NCI-H2029 treated with DMSO at 0.1 percent for 48 hours (cell line): ENCODE measurements around the gene HMG20B.

Experiments
- DNase-seq: peaks from one replicate; lab custom pipeline; 2025; lab: John Stamatoyannopoulos, UW

Gene HMG20B

GRCh38 chr19:3608079-3608641 lies 35.4 kb downstream of the HMG20B start:
- no peak for DNase-seq

- DNase-seq = no peak
Measured at GRCh38 chr19:3608750-3609322, 36.1 kb downstream of the HMG20B start.

DNA sequence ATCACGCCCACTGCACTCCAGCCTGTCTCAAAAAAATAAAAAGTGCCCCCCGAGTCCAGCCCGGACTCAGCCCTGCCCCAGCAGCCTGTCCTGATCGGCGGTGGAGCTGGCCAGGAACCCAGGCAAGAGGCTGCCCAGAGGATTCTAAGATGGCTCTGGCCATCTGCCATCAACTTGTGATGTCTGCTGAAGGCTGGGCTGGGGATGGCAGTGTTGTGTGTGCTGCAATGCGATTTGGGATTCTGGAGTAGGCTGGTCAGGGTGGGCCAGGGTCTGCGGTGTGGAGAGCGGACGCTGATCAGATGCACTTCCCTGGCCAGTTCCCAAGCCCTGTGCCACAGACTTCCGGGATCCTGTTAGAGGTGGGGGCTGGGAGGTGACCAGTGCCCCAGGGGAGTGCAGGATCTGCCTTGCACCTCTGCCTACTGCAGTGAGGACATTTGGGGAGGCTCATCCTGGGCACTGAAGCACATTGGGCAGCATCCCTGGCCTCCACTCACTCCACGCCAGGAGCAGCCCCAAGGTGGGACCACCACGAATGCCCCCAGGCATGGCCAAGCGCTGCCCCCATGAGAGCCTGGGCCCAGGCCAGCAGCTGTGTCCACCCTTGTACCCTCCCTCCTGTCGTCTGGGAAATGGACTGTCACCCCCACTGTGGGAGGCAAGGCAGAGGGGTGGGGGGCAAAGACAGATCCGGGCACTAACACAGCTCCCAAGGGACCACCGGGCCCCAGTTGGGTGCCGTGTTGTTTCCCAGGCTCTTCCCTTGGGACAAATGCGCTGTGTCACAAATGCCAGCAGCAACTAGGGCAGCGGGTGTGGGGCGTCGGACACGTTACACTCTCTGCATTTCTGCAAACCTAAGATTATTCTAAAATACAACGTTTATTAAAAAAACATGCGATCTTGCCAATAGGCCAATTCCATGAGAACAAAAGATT lies 37.3 kb downstream of the HMG20B start:
- DNase-seq = no peak

GRCh38 chr19:3610745-3611717 lies 38.3 kb downstream of the HMG20B start:
- DNase-seq = no peak

- no peak for DNase-seq
Measured at GRCh38 chr19:3611841-3612240, 39.1 kb downstream of the HMG20B start.

DNA sequence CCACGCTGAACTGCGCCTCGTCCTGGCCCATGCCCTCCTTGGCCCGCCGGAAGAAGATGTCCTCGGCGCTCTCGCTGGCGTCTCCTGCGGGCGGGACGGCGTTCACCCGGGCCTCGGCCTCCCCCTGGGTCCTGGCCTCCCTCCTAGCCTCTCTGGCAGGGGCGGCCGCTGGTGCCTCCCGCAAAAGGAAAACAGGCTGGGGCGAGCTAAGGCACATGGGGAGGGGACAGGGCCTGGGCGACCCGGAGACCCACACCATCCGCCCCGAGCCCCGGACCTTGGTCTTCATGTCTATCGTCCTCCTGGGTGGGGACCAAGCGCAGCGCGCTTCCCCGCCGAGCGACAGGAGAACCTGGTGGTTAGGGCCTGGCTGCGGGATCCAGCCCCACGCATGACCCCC lies 39.6 kb downstream of the HMG20B start:
- no peak for DNase-seq

DNA sequence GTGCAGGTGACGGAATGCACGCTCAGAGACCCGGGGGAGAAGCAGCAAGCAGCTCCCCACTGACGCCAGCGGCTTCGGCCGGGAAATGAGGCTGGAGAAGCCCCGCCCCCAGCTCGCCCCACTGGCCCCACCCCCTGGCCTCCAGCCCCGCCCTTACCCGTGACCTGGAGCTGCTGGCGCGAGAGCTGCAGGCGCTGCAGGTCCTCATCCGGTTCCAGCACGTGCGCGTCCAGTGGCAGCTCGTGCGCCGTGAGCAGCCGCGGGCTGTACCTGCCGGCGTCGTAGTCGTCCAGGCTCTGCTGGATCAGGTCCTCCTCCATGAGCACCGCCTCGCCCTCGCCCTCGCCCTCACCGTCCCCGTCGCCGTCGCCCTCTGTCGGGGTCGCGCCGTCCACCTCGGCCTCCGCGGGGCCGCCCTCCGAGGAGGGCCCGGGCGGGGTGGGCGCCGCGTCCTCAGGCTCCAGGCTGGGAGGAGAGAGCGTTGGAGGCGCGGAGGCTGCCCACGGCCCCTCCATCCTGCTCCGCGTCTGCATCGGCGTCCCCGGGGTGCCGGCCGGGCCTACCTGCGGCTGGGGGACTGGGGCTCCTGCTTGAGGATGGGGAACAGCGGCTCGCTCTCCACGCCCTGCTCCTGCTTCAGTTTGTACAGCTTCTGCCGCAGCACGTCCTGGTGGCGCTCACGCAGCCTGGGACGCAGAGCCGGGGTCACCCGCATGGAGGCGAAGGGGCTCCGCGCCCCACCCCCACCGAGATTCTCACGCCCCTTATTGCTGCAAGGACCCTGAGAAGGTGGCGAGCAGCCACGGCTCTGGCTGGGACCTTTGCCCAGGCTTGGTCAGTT lies 40.4 kb downstream of the HMG20B start:
- no peak for DNase-seq

DNA sequence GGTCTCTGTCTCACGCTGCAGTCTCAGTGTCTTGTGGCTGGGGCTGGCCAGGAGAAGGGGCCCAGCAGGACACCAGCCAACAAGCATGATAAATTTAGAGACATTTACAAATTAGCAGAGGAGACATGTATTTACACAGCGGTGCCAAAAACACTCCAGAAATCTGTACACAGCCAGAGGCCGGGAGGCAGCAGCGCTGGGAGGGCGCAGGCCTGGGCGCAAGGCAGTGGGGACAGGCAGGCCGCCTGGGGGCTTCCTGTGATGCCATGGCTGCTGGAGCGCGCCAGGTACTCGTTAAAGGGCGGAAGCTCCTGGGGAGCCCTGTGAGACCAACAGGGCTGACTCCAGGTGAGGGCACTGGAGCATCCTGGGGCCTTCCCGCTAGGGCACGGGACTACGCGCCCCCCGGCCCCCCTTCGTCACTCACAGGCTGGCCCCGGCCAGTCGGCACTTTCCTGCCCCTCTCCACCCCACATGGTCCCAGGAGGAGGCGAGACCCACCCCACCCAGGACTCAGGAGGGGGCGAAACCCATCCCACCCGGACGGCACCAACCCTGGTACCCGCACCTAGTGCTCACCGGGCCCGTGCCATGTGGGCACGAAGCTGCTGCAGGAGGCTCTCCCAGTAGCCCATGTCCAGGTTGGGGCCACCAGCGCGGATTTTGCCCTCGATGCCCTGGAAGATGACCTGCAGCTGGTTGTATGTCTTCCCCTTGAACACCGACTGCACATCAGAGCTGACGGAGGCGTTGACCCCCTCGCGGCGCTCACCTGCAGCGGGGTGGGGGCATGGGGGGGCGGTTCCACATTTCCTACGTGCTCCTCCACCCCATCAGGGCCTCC lies 41.3 kb downstream of the HMG20B start:
- DNase-seq = no peak

DNA sequence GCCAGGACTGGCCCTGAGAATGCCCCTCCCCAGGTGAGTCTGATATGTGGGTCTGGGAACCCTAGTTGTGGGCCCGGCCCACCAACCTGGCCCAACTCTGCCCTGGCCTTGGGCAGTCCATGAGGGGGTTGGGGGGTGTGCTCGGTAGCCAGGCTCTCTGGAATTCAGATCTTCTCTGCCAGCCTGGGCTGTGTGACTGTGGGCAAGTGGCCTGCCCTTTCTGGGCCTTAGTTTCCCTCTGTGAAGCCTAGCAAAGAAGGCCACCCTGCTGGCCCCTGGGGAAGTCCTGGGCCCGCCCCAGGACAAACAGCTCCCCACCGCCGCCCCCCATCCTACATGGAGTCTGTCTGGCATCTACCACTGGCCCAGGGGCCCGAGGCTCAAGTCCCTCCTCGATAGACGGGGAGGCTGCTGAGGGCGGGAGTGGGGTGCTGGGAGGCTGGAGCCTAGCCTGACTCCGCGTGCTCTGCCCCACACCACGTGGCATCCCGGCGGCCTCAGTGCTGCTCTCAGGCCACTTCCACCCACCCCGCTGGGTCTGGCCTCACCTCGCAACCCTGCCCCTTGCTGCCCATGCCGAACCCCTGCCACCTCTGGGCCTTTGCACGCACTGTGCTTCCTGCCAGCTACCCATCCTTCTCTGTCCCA lies 42.2 kb downstream of the HMG20B start:
- DNase-seq = no peak

GRCh38 chr19:3615524-3616135 lies 42.9 kb downstream of the HMG20B start:
- no peak for DNase-seq

DNA sequence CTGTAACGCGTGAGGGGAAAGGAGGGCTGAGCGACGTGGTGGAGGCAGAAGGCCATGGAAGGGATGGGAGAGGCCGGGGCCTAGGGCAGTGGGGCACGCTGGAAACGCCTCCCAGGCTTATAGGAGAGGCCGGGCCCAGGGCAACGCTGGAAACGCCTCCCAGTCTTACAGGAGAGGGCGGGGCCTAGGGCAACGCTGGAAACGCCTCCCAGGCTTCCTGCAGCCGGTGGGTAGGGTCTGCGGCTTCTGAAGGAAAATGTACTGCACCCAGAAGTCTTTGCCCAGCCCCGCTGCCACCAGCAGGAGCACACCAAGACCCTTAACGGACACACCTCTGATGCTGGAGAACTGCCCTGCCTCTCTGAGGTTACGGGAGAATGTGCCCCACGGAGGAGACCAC lies 44.7 kb downstream of the HMG20B start:
- DNase-seq = no peak

- DNase-seq = no peak
Measured at GRCh38 chr19:3618144-3618810, 45.5 kb downstream of the HMG20B start.

DNA sequence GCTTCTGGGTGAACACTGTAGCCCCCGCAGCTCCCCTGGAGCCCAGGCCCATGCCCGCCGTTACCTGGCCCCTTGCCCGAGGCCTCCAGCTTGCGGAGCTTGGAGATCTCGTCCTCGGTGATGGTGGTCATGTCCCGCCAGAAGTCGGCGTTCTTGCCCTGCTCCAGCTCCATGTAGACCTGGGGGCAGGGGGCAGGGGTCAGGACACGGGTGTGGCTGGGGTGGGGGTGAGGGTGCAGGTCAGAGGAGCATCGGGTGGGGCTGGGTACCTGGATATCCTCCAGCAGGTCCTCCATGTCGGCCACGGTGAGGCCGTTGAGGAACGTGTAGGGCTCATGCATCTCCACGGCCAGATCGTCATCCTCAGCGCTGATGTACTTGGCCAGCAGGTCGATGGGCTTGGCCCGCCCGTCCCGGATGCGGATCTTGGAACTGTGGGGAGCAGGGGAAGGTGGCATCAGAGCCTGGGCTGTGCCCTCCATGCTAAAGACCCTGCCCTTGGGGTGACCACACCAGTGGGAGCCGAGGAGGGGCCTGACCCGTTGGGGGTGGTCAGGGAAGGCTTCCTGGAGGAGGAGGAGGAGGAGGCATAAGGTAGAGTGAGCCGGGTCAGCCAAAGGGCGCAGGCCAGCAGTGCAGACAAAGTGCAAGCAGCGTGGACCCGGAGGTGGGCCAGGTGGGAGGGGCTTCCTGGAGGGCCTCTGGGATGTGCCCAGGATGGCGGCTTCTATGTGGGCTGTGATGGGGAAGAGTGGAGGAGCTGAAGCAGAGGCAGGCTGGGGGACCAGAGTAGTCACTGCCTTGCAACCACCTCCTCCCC lies 46.3 kb downstream of the HMG20B start:
- DNase-seq = no peak

GRCh38 chr19:3619631-3620012 lies 46.9 kb downstream of the HMG20B start:
- no peak for DNase-seq

DNA sequence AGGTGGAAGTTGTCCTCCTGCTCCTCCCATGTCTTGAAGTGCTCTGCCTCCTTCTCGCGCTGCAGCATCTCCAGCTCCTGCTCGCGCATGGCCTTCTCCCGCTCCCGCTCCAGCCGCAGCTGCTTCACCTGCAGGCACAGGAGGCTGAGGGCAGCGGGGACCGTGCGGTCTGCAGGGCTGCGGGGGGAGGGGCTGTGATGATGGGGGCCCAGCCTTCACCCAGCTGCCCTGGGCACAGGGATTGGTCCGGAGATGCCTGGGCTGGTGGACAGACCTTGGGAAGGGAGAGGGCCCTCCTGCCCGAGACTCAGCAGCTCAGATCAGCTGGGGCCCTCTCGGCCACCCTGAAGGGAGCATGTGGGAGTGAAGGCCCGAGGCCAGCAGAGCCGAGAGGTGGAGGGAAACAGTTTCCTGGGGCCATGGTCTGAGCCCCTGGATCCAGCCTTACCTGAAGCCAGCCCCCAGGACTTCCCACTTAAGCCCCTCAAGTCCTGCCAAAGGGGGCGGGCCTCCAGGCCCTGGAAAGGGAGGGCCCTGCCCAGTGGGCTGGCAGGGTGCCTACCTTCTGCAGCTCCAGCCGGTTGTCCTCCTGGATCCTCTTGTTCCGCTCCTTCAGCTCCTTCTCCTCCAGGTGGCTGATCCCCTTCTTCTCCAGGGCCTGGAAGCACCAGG lies 47.5 kb downstream of the HMG20B start:
- no peak for DNase-seq

DNA sequence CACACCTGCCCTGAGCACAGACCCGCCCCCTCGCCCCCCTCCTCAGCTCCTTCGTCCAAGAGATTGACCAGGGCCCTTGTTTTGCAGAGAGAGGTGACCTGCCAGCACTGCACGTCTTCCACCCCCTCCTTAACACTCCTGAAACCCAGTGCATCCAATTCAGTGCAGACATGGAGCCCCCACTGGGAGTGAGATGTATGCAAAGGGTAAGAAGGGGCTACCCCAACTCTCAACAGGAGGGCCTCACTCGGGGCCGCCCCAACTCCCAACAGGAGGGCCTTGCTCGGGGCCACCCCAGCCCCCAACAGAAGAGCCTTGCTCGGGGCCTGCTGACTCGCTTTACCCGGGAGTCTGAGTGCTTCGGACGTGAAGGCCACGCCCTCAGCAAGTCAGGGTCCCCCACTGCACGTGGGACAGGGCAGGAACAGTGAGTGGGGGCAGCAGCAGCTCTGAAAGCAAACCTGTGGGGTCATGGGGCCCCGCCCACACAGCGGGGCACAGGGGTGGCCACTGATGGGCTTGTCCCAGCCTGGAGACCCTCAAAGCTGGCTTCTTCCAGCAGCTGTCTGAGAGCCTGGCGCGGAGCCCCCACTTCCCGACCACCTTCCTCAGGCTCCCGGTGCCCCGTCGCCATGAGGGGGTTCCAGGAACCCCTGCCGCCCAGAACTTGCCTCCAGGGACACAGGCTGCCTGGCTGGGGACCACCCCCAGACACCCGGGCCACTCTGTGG lies 48.2 kb downstream of the HMG20B start:
- DNase-seq = no peak

DNA sequence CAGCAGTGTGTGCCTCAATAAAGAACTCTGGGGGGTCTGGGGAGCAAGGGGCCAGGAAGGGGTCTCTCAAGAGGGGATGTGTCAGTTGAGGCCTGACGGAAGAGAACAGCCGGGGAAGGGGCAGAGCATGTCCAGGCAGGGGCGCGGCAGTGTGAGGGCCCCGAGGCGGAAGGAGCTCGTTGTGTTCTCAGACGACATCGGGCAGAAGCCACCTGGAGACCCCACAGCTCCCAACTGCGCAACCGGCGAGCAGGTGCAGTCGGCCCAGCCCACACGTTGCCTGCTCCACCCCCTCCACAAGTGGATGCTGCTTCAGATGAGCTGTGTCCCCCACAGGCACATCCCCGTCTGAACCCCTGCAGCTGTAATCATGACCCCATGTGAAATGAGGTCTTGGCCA lies 48.9 kb downstream of the HMG20B start:
- no peak for DNase-seq
